22Rv1 (cell line): Measurements from ENCODE around the gene SIGLEC5.

Source experiments
- H3K27ac ChIP-seq: fragments of 450-650 bp; 2 replicates; pipeline ENCODE4 v1.5.1; 2017
- ZFX ChIP-seq: fragments of 450-650 bp; IDR thresholded peaks from 2 replicates; pipeline ENCODE4 v1.6.1; 2017; ENCODE audit warnings: antibody characterized with exemption, borderline replicate concordance
- TF ChIP-seq, protein P1 (sequence below): fragments of 450-650 bp; IDR thresholded peaks from 2 replicates; pipeline ENCODE4 v1.5.1; 2017; ENCODE audit warnings: mild to moderate bottlenecking

The SIGLEC5 gene

DNA sequence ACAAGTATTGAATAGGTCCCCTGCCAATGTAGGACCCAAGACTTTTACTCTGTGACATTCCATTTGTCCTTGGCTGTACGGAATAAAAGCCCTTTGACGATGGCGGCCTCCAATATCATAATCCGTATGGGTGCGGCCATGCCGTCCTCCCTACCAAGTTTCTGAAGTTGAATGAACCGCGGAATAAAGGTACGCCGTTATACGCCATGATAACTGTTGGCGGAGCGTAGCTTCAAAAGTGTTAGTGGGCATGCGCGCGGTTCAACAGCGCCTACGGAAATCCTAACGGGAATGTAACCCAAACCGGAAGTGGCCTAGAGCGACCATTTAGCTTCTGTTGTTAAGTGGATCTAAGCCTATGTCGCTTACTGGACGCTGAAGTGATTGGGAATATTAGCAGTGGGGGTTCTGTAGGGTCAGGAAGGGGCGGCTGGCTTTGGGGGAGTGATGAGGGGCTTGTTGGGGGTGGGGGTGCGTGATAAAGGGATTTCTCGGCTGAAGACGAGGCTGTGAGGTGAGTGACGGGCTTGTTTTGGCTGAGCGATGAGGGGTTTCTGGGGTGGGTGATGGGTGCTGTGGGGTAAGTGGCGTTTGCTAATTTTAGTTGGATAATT, 59.1 kb downstream of the SIGLEC5 start, which contains the start of gene ZNF175:
TSS of gene ZNF175 (plus strand) at position 322 of the 614 bp plus-strand sequence. CDS start 2,047 bp downstream, outside the sequence.
- TF ChIP-seq, protein P1, sequence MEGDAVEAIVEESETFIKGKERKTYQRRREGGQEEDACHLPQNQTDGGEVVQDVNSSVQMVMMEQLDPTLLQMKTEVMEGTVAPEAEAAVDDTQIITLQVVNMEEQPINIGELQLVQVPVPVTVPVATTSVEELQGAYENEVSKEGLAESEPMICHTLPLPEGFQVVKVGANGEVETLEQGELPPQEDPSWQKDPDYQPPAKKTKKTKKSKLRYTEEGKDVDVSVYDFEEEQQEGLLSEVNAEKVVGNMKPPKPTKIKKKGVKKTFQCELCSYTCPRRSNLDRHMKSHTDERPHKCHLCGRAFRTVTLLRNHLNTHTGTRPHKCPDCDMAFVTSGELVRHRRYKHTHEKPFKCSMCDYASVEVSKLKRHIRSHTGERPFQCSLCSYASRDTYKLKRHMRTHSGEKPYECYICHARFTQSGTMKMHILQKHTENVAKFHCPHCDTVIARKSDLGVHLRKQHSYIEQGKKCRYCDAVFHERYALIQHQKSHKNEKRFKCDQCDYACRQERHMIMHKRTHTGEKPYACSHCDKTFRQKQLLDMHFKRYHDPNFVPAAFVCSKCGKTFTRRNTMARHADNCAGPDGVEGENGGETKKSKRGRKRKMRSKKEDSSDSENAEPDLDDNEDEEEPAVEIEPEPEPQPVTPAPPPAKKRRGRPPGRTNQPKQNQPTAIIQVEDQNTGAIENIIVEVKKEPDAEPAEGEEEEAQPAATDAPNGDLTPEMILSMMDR = no peak
- no peak for TF ChIP-seq ZFX
- H3K27ac ChIP-seq = no peak within 1 kb of the TSS

DNA sequence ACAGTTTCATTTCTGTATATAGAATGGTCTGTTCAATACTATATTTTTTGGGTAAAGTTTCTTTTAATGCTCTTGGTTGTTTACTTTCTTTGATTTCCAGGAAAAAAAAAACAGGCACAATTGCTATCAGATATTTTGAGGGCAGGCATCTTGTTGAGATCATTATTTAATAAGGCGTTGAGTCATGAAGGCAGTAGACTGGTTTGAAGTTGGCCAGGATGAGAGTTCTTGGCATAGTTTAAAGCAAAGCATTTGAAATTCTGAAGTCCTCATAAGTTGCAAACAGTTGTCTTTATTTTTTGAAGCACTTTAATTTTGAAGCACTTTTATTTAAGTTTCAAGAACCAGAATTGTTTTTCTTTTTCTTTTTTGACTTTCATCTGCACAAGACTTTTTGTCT, 61.7 kb downstream of the SIGLEC5 start:
- TF ChIP-seq, protein P1 = no peak
- no peak for TF ChIP-seq ZFX

DNA sequence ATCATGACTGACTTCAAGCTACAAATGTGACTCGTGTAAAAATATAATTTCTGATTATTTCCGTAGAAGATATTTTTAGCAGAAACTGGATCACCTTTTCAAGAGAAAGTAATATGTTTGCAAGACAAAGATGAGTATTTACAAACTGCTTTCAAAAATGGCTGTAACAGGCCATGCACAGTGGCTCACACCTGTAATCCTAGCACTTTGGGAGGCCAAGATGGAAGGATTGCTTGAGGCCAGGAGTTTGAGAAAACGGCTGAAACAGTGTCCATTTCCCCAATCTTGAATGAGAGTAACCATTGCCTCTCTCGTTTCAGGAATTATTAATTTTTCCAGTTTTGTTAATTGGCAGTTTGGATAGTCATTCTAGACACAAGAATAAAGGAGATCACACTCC, 62.6 kb downstream of the SIGLEC5 start:
- no peak overlapping the region for H3K27ac ChIP-seq
- TF ChIP-seq ZFX = no peak
- TF ChIP-seq, protein P1 = no peak

More for the DNA sequence above, 61.7 kb downstream of the SIGLEC5 start:
- no peak overlapping the region for H3K27ac ChIP-seq

DNA sequence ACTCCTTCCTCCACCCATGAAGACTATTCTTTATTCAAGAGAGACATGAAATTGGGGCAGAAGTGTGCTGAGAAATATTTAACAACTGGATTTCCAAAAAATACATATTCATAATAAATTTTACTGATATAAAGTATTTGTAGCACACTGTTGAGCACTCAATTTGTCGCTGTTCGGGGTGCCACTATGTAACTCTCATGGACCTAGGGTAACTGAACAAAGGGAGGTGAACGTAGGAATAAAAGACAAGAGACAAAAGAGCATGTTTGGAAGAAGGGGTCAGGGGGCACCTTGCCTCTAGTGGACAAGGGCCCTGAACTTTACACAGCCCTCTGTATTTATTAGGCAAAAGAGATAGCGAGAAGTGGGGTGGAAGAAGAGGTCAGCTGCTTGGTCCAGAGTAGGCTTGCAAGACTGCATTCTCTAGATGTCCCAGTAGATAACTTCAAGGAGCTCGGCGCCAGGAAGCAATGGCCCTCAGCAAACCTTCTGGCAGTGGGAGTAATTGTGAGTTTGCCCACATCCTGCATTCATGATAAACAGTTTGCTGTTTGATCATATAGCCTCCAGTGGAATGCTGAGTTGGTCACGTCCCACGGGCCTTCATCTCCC, 63.6 kb downstream of the SIGLEC5 start:
- TF ChIP-seq, protein P1 = no peak
- TF ChIP-seq ZFX = no peak
- H3K27ac ChIP-seq = no peak overlapping the region

DNA sequence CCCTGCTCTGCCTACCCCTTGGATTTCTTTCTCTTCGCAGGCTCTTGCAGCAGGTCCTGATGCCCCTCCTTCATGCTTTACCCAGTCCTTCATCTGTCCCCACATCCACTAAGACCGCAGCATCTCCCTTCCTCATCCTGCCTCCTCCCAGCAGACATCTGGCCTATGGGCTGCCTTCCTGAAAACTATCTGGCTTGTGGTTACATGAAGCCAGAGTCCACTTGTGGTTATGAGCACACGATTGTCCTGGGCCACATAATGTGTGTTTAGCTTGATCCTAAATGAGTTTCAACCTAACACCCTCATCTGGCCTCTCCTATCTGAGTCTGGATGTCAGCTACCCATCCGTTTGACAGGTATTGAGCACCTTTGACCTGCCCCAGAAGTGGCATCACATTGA, 64.6 kb downstream of the SIGLEC5 start:
- TF ChIP-seq, protein P1 = no peak
- no peak for TF ChIP-seq ZFX
- H3K27ac ChIP-seq = no peak overlapping the region

DNA sequence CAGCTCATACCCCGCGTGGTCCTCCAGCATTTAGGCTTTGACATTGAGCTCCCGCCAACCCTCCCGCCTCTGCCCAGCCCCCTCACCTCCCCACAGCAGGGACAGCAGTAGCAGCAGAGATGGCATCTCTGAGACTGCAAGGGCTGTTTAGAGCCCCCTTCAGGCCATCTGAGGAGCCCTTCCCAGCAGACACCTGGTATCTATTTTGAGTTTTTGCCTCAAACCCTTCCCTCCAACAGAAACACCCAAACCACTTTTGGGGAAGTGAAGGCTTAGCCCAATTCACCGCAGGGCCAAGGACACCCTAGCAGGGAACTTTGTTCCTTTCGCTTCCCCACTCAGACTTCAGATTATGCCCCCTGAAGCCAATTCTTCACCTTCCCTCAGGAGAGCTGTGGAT, 65.4 kb downstream of the SIGLEC5 start:
- H3K27ac ChIP-seq = no peak overlapping the region
- TF ChIP-seq ZFX = no peak
- TF ChIP-seq, protein P1 = no peak
